Liver (tissue), 9 donors: ENCODE measurements around the gene PHGDH. TPM values are rescaled to one million over a fixed set of nuclear protein-coding genes. Genes with fewer than 3 reads are reported as not detected.

Source experiments
- DNase-seq: peaks from one replicate; pipeline ENCODE4 v3.0.0-alpha.2; 2017; ENCODE audit warnings: low spot score
- H3K27ac ChIP-seq, 2 donors: one replicate each; pipeline ENCODE4 v1.7.0; 2013; ENCODE audit warnings: inconsistent platforms in 2 of 2, low read length in 2 of 2, control low read depth in 1 of 2, low read depth in 1 of 2, mild to moderate bottlenecking in 1 of 2
- H3K27me3 ChIP-seq, 4 donors: one replicate each; pipeline versions ENCODE4 v1.6.1 to v1.7.0; 2013; ENCODE audit warnings: low read length in 3 of 4, inconsistent platforms in 1 of 4, mild to moderate bottlenecking in 1 of 4, moderate library complexity in 1 of 4; ENCODE audit not compliant: control insufficient read depth in 4 of 4, insufficient read depth in 4 of 4
- H3K36me3 ChIP-seq, 4 donors: one replicate each; pipeline versions ENCODE4 v1.6.1 to v1.7.0; 2013; ENCODE audit warnings: low read length in 3 of 4, mild to moderate bottlenecking in 3 of 4, low read depth in 1 of 4, moderate library complexity in 1 of 4; ENCODE audit not compliant: control insufficient read depth in 4 of 4, insufficient read depth in 3 of 4
- H3K4me1 ChIP-seq, 4 donors: one replicate each; pipeline versions ENCODE4 v1.6.1 to v1.7.0; 2013; ENCODE audit warnings: low read length in 3 of 4, mild to moderate bottlenecking in 3 of 4, moderate library complexity in 1 of 4; ENCODE audit not compliant: control insufficient read depth in 4 of 4, insufficient read depth in 4 of 4
- H3K4me3 ChIP-seq, 3 donors: one replicate each; pipeline versions ENCODE4 v1.6.1 to v1.7.0; 2013; ENCODE audit warnings: low read length in 3 of 3, control low read depth in 1 of 3, low read depth in 1 of 3, mild to moderate bottlenecking in 1 of 3
- H3K9ac ChIP-seq, 2 donors: one replicate each; pipeline ENCODE4 v1.7.0; 2013; ENCODE audit warnings: low read length in 2 of 2, mild to moderate bottlenecking in 2 of 2, moderate library complexity in 2 of 2, control low read depth in 1 of 2, low read depth in 1 of 2
- H3K9me3 ChIP-seq, 4 donors: one replicate each; pipeline versions ENCODE4 v1.6.1 to v1.7.0; 2013; ENCODE audit warnings: low read length in 3 of 4; ENCODE audit not compliant: control insufficient read depth in 4 of 4
- EGR1 ChIP-seq, 2 donors: IDR thresholded peaks; 2 replicates each; pipeline ENCODE4 v1.6.1; 2016 to 2018; ENCODE audit warnings: antibody characterized with exemption in 2 of 2, low read depth in 2 of 2
- FOXA1 ChIP-seq: IDR thresholded peaks from 2 replicates; pipeline ENCODE4 v1.6.1; 2016; ENCODE audit warnings: antibody characterized with exemption
- FOXA2 ChIP-seq: IDR thresholded peaks from 2 replicates; pipeline ENCODE4 v1.6.1; 2016; ENCODE audit warnings: antibody characterized with exemption
- GABPA ChIP-seq, 2 donors: IDR thresholded peaks in 1 of 2; conservative IDR thresholded peaks in 1 of 2; 2 replicates each; pipeline ENCODE4 v1.6.1; 2016; ENCODE audit warnings: antibody characterized with exemption in 2 of 2, mild to moderate bottlenecking in 1 of 2, moderate library complexity in 1 of 2
- HNF4A ChIP-seq, 2 donors: conservative IDR thresholded peaks; 2 replicates each; pipeline ENCODE4 v1.6.1; 2016; ENCODE audit warnings: antibody characterized with exemption in 2 of 2, mild to moderate bottlenecking in 2 of 2
- HNF4G ChIP-seq: IDR thresholded peaks from 2 replicates; pipeline ENCODE4 v1.6.1; 2016; ENCODE audit warnings: antibody characterized with exemption
- JUND ChIP-seq, 2 donors: IDR thresholded peaks; 2 replicates each; pipeline ENCODE4 v1.6.1; 2016; ENCODE audit warnings: antibody characterized with exemption in 2 of 2
- NR2F2 ChIP-seq: IDR thresholded peaks from 2 replicates; pipeline ENCODE4 v1.6.1; 2016; ENCODE audit warnings: antibody characterized with exemption
- RAD21 ChIP-seq, 2 donors: IDR thresholded peaks; 2 replicates each; pipeline ENCODE4 v1.6.1; 2016; ENCODE audit warnings: antibody characterized with exemption in 2 of 2, mild to moderate bottlenecking in 2 of 2
- RXRA ChIP-seq, 2 donors: IDR thresholded peaks; 2 replicates each; pipeline ENCODE4 v1.6.1; 2017 to 2018; ENCODE audit warnings: antibody characterized with exemption in 2 of 2, mild to moderate bottlenecking in 1 of 2
- SP1 ChIP-seq: IDR thresholded peaks from 2 replicates; pipeline ENCODE4 v1.6.1; 2018; ENCODE audit warnings: antibody characterized with exemption, mild to moderate bottlenecking
- TAF1 ChIP-seq: conservative IDR thresholded peaks from 2 replicates; pipeline ENCODE4 v1.6.1; 2016; ENCODE audit warnings: antibody characterized with exemption, mild to moderate bottlenecking
- YY1 ChIP-seq: IDR thresholded peaks from 2 replicates; pipeline ENCODE4 v1.6.1; 2016; ENCODE audit warnings: antibody characterized with exemption, mild to moderate bottlenecking
- WGBS: extraction: QIAGEN DNeasy Blood & Tissue Kit; methylation state at CpG from one replicate; pipeline ENCODE4 v1.1.7; 2013; 5-methylcytosine and 5-hydroxymethylcytosine counted together
- polyA plus RNA-seq, 2 donors: library from polyadenylated mRNA; stranded (reverse) in 1 of 2; unstranded in 1 of 2; fragments of 200-250 nt in 1 of 2; fragments of >200 nt in 1 of 2; fragmentation: Nextera tagmentation in 1 of 2; extraction: Ambion mirVana in 1 of 2; gene quantifications; one replicate each; pipeline versions ENCODE4 v1.2.1 to v1.2.3, GENCODE V29; 2013 to 2015
- total RNA-seq, 2 donors: library from RNA; depleted of rRNA; stranded (reverse); fragments of >200 nt; gene quantifications; one replicate each; pipeline ENCODE4 v1.2.3, GENCODE V29; 2014
- TF ChIP-seq, protein P1 (sequence below): IDR thresholded peaks from 2 replicates; pipeline ENCODE4 v1.6.1; 2016; ENCODE audit warnings: antibody characterized with exemption, mild to moderate bottlenecking
- TF ChIP-seq, protein P2 (sequence below): IDR thresholded peaks from 2 replicates; pipeline ENCODE4 v1.6.1; 2016; ENCODE audit warnings: antibody characterized with exemption
- TF ChIP-seq, protein P3 (sequence below): fragments of 150-350 bp; IDR thresholded peaks from 2 replicates; pipeline ENCODE4 v1.5.1; 2017; ENCODE audit warnings: improper control_type of control experiment, low read depth, low read length; ENCODE audit not compliant: missing input control
- TF ChIP-seq, protein P4 (sequence below): IDR thresholded peaks from 2 replicates; pipeline ENCODE4 v1.6.1; 2016; ENCODE audit warnings: antibody characterized with exemption
- TF ChIP-seq, protein P5 (sequence below): IDR thresholded peaks from 2 replicates; pipeline ENCODE4 v1.6.1; 2016; ENCODE audit warnings: antibody characterized with exemption
- donor health status: healthy.
- donor health status: healthy.
- donor health status: healthy.
- donor health status: healthy.
- donor health status: healthy.

The PHGDH gene
- total and polyA plus RNA-seq, 4 donors, result 48.0 to 178 (median 80.5) TPM

DNA sequence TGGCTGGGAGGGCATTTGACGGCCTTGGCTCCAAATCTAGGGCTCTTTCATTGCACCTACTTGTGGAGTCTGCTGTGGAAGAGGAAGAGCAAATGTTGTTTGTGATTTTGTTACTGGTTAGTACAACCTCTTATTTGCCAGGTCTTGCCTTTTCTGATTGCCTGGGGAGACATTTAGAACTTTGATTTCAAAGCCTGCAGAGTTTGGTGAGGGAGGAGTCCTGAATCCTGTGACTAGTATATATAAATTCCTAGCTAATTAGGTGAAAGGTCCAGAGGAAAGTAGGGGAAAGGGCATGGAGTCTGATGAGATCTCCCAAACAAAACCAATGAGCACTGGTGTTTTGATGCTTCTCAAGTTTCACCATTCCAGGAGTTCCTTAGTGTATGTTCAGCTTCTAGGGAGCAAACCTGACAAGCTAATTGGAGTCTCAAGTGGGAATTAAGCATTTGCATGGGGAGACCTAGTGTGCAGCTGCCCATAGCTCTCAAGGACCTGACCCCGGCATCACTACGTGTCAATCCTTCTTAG lies 62.0 kb downstream of the PHGDH start:
- Histone ChIP-seq H3K9ac (peak overlapping the region in 1 of 2 donors; percentile 68), H3K27ac (peak overlapping the region; percentile 80 to 88), H3K4me3 (peak overlapping the region in 1 of 3 donors; percentile 22), H3K36me3 (no peaks in the 10 kb centered on the region), H3K4me1 (peaks cover 6 to 58% (median 40%) of the 10 kb centered on the region in 4 donors), H3K9me3 (no peaks in the 10 kb centered on the region), H3K27me3 (no peaks in the 10 kb centered on the region)
- 56% methylated on average over 3 of the region's 3 CpGs for WGBS
- DNase-seq, result no peak
- TF ChIP-seq FOXA2 (no peak), RAD21 (IDR thresholded peaks at IDR 0.05) (no peak), NR2F2 (no peak), YY1 (peak; percentile 82), GABPA (IDR thresholded peaks at IDR 0.05 in 1 of 2, conservative IDR thresholded peaks at IDR 0.05 in 1 of 2) (no peak), FOXA1 (no peak), JUND (IDR thresholded peaks at IDR 0.05) (peak; percentile 17 to 24), HNF4G (peak; percentile 32), EGR1 (IDR thresholded peaks at IDR 0.05; ENCODE audit: low read depth in 2 of 2) (no peak), RXRA (IDR thresholded peaks at IDR 0.05) (peak; percentile 80 to 93), TAF1 (peak; percentile 50), HNF4A (conservative IDR thresholded peaks at IDR 0.05) (peak in 1 of 2 donors; percentile 63), SP1 (peak; percentile 77)
- TF ChIP-seq, protein P1, sequence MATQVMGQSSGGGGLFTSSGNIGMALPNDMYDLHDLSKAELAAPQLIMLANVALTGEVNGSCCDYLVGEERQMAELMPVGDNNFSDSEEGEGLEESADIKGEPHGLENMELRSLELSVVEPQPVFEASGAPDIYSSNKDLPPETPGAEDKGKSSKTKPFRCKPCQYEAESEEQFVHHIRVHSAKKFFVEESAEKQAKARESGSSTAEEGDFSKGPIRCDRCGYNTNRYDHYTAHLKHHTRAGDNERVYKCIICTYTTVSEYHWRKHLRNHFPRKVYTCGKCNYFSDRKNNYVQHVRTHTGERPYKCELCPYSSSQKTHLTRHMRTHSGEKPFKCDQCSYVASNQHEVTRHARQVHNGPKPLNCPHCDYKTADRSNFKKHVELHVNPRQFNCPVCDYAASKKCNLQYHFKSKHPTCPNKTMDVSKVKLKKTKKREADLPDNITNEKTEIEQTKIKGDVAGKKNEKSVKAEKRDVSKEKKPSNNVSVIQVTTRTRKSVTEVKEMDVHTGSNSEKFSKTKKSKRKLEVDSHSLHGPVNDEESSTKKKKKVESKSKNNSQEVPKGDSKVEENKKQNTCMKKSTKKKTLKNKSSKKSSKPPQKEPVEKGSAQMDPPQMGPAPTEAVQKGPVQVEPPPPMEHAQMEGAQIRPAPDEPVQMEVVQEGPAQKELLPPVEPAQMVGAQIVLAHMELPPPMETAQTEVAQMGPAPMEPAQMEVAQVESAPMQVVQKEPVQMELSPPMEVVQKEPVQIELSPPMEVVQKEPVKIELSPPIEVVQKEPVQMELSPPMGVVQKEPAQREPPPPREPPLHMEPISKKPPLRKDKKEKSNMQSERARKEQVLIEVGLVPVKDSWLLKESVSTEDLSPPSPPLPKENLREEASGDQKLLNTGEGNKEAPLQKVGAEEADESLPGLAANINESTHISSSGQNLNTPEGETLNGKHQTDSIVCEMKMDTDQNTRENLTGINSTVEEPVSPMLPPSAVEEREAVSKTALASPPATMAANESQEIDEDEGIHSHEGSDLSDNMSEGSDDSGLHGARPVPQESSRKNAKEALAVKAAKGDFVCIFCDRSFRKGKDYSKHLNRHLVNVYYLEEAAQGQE, result no peak
- TF ChIP-seq, protein P2, sequence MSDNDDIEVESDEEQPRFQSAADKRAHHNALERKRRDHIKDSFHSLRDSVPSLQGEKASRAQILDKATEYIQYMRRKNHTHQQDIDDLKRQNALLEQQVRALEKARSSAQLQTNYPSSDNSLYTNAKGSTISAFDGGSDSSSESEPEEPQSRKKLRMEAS, result no peak
- TF ChIP-seq, protein P3, sequence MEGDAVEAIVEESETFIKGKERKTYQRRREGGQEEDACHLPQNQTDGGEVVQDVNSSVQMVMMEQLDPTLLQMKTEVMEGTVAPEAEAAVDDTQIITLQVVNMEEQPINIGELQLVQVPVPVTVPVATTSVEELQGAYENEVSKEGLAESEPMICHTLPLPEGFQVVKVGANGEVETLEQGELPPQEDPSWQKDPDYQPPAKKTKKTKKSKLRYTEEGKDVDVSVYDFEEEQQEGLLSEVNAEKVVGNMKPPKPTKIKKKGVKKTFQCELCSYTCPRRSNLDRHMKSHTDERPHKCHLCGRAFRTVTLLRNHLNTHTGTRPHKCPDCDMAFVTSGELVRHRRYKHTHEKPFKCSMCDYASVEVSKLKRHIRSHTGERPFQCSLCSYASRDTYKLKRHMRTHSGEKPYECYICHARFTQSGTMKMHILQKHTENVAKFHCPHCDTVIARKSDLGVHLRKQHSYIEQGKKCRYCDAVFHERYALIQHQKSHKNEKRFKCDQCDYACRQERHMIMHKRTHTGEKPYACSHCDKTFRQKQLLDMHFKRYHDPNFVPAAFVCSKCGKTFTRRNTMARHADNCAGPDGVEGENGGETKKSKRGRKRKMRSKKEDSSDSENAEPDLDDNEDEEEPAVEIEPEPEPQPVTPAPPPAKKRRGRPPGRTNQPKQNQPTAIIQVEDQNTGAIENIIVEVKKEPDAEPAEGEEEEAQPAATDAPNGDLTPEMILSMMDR, result no peak
- TF ChIP-seq, protein P4, sequence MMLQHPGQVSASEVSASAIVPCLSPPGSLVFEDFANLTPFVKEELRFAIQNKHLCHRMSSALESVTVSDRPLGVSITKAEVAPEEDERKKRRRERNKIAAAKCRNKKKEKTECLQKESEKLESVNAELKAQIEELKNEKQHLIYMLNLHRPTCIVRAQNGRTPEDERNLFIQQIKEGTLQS, result no peak
- TF ChIP-seq, protein P5, sequence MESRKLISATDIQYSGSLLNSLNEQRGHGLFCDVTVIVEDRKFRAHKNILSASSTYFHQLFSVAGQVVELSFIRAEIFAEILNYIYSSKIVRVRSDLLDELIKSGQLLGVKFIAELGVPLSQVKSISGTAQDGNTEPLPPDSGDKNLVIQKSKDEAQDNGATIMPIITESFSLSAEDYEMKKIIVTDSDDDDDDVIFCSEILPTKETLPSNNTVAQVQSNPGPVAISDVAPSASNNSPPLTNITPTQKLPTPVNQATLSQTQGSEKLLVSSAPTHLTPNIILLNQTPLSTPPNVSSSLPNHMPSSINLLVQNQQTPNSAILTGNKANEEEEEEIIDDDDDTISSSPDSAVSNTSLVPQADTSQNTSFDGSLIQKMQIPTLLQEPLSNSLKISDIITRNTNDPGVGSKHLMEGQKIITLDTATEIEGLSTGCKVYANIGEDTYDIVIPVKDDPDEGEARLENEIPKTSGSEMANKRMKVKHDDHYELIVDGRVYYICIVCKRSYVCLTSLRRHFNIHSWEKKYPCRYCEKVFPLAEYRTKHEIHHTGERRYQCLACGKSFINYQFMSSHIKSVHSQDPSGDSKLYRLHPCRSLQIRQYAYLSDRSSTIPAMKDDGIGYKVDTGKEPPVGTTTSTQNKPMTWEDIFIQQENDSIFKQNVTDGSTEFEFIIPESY, result no peak
